GM12878 (cell line): ENCODE data around the gene ADAMTS2.

Experiments
- CTCF ChIP-seq, 3 experiments: IDR thresholded peaks in 2 of 3; conservative IDR thresholded peaks in 1 of 3; 2 replicates each; pipeline ENCODE4 v1.5.1; 2011; ENCODE audit warnings: low read depth in 3 of 3, low read length in 3 of 3, mild to moderate bottlenecking in 3 of 3, control low read depth in 2 of 3, moderate library complexity in 2 of 3, inconsistent platforms in 1 of 3, mixed read lengths in 1 of 3; ENCODE audit not compliant: control insufficient read depth in 2 of 3, insufficient read depth in 1 of 3; ENCODE audit errors: extremely low read depth in 1 of 3
- EP300 ChIP-seq, 2 experiments: fragments of 150-350 bp in 1 of 2; IDR thresholded peaks; 2 replicates each; pipeline ENCODE4 v1.6.1; 2011 to 2012; ENCODE audit warnings: low read depth in 2 of 2, low read length in 2 of 2, borderline replicate concordance in 1 of 2, improper control_type of control experiment in 1 of 2, inconsistent platforms in 1 of 2; ENCODE audit not compliant: control insufficient read depth in 1 of 2
- EZH2 ChIP-seq: IDR thresholded peaks from 2 replicates; pipeline ENCODE4 v1.6.1; 2012; ENCODE audit warnings: low read depth, mild to moderate bottlenecking, control low read depth, inconsistent platforms, low read length, borderline replicate concordance; ENCODE audit not compliant: control insufficient read depth
- HDAC2 ChIP-seq: fragments of 200-600 bp; sonication (generic); IDR thresholded peaks from 2 replicates; pipeline ENCODE4 v1.6.1; 2017
- JUND ChIP-seq: IDR thresholded peaks from 2 replicates; pipeline ENCODE4 v1.6.1; 2012; ENCODE audit warnings: low read depth, mild to moderate bottlenecking, low read length, improper control_type of control experiment, moderate library complexity
- RBBP5 ChIP-seq: fragments of 200-600 bp; sonication (generic); conservative IDR thresholded peaks from 2 replicates; pipeline ENCODE4 v1.6.1; 2016
- RELA ChIP-seq: fragments of 450-650 bp; IDR thresholded peaks from 2 replicates; pipeline ENCODE4 v1.8.0; 2014; ENCODE audit warnings: borderline replicate concordance; ENCODE audit not compliant: partially characterized antibody
- TAF1 ChIP-seq: IDR thresholded peaks from 2 replicates; pipeline ENCODE4 v1.6.1; 2011; ENCODE audit warnings: mild to moderate bottlenecking, low read depth, low read length, borderline replicate concordance

- TF ChIP-seq CTCF (IDR thresholded peaks at IDR 0.05 in 2 of 3, conservative IDR thresholded peaks at IDR 0.05 in 1 of 3; ENCODE audit: control insufficient read depth in 2 of 3, extremely low read depth in 1 of 3, insufficient read depth in 1 of 3, low read depth in 3 of 3, low read length in 3 of 3) (no peak), RBBP5 (no peak), TAF1 (no peak), EZH2 (no peak), JUND (no peak), EP300 (IDR thresholded peaks at IDR 0.05; ENCODE audit: borderline replicate concordance in 1 of 2, control insufficient read depth in 1 of 2, low read depth in 2 of 2, low read length in 2 of 2) (no peak), HDAC2 (no peak), RELA (no peak)
Measured at GRCh38 chr5:179251276-179251969, 93.8 kb downstream of the ADAMTS2 start.
